Transverse colon (tissue), 3 donors: ENCODE data around the gene CACNA1A.

Source experiments
- CTCF ChIP-seq, 5 experiments: fragments of 200-600 bp in 3 of 5; fragments of 450-650 bp in 2 of 5; sonication (generic) in 3 of 5; IDR thresholded peaks; 1 replicate in 2 of 5; 2 replicates in 3 of 5; pipeline ENCODE4 v1.5.1; 2016 to 2017; ENCODE audit warnings: antibody characterized with exemption in 5 of 5, inconsistent platforms in 3 of 5, mild to moderate bottlenecking in 2 of 5, moderate library complexity in 1 of 5
- POLR2A ChIP-seq: fragments of 450-650 bp; IDR thresholded peaks from one replicate; pipeline ENCODE4 v1.6.1; 2016; ENCODE audit warnings: antibody characterized with exemption, mild to moderate bottlenecking, moderate library complexity

- TF ChIP-seq CTCF (IDR thresholded peaks at IDR 0.05) (no peak), POLR2A (no peak)
Measured at GRCh38 chr19:13503570-13504235, 2.6 kb downstream of the CACNA1A start.
